ENCODE data around the gene NPVF. TPM values are rescaled to one million over a fixed set of nuclear protein-coding genes. Genes with fewer than 3 reads are reported as not detected.

NPVF gene
- total and polyA plus RNA-seq, 2 experiments from 2014 or later, result not detected

- Histone ChIP-seq H3K9ac (peak overlapping the region; percentile 38), H3F3A (ENCODE audit: insufficient read depth) (no peaks in the 10 kb centered on the region), H3K36me3 (ENCODE audit: low read depth) (no peaks in the 10 kb centered on the region), H3K9me3 (ENCODE audit: low read depth) (no peaks in the 10 kb centered on the region), H3K27ac (peak overlapping the region; percentile 15; the same call in 1 of the 2 replicates), H3K9me2 (ENCODE audit: insufficient read depth) (no peaks in the 10 kb centered on the region), H2AFZ (peak overlapping the region; percentile 92), H3K4me1 (ENCODE audit: insufficient read depth) (peaks cover 8% of the 10 kb centered on the region), H3K4me3 (peak overlapping the region; percentile 64), H3K79me2 (ENCODE audit: insufficient read depth) (no peaks in the 10 kb centered on the region), H4K20me1 (ENCODE audit: insufficient read depth) (no peaks in the 10 kb centered on the region), H3K27me3 (replicated peaks; ENCODE audit: insufficient read depth) (0 out of 2 replicates have a peak, but pooled peaks cover 10% of the 10 kb centered on the region), H3K4me2 (ENCODE audit: unreplicated experiment) (peak overlapping the region; percentile 86)
- DNase-seq, result no peak
- 9 to 14% methylated on average over 4 of the region's 4 CpGs for WGBS, 2 experiments (ENCODE audit: low coverage in 1 of 2, low lambda C conversion rate in 2 of 2, missing lambda C conversion rate in 2 of 2)
- in situ Hi-C loops (cut with MboI), result no loop called here
- TF ChIP-seq EZH2 (IDR thresholded peaks at IDR 0.05; ENCODE audit: insufficient read depth, poor library complexity, severe bottlenecking), result no peak
- no peak for TF ChIP-seq EZH2phosphoT487 (IDR thresholded peaks at IDR 0.05; ENCODE audit: insufficient read depth, low read depth)
Measured at GRCh38 chr7:25261545-25262140, 33.4 kb upstream of the NPVF start.

- DNase-seq, result peak; percentile 83
- peak overlapping the region; percentile 38 for H3K9ac ChIP-seq
- no peaks in the 10 kb centered on the region for H3K79me2 ChIP-seq (ENCODE audit: insufficient read depth)
- WGBS, 2 experiments (ENCODE audit: low coverage in 1 of 2, low lambda C conversion rate in 2 of 2, missing lambda C conversion rate in 2 of 2), result 6 to 7% methylated on average over 4 of the region's 5 CpGs
- no peaks in the 10 kb centered on the region for H3F3A ChIP-seq (ENCODE audit: insufficient read depth)
- 0 out of 2 replicates have a peak, but pooled peaks cover 10% of the 10 kb centered on the region for H3K27me3 ChIP-seq (replicated peaks; ENCODE audit: insufficient read depth)
- peak overlapping the region; percentile 15; the same call in 1 of the 2 replicates for H3K27ac ChIP-seq
- H3K4me2 ChIP-seq (ENCODE audit: unreplicated experiment), result peak overlapping the region; percentile 86
- H3K9me3 ChIP-seq (ENCODE audit: low read depth), result no peaks in the 10 kb centered on the region
- H3K36me3 ChIP-seq (ENCODE audit: low read depth), result no peaks in the 10 kb centered on the region
- H2AFZ ChIP-seq, result peak overlapping the region; percentile 92
- H3K9me2 ChIP-seq (ENCODE audit: insufficient read depth), result no peaks in the 10 kb centered on the region
- in situ Hi-C loops (cut with MboI), result no loop called here
- TF ChIP-seq EZH2phosphoT487 (IDR thresholded peaks at IDR 0.05; ENCODE audit: insufficient read depth, low read depth), result no peak
- TF ChIP-seq EZH2 (IDR thresholded peaks at IDR 0.05; ENCODE audit: insufficient read depth, poor library complexity, severe bottlenecking), result no peak
- H4K20me1 ChIP-seq (ENCODE audit: insufficient read depth), result no peaks in the 10 kb centered on the region
- peak overlapping the region; percentile 64 for H3K4me3 ChIP-seq
- H3K4me1 ChIP-seq (ENCODE audit: insufficient read depth), result peaks cover 8% of the 10 kb centered on the region
Measured at GRCh38 chr7:25260862-25261494, 32.7 kb upstream of the NPVF start.

- no peaks in the 10 kb centered on the region for H4K20me1 ChIP-seq (ENCODE audit: insufficient read depth)
- H3K79me2 ChIP-seq (ENCODE audit: insufficient read depth), result no peaks in the 10 kb centered on the region
- H3K4me3 ChIP-seq, result no peak overlapping the region
- H3K9ac ChIP-seq, result no peak overlapping the region
- H3K4me2 ChIP-seq (ENCODE audit: unreplicated experiment), result peak overlapping the region; percentile 60
- 0 out of 2 replicates have a peak, but pooled peaks cover 4% of the 10 kb centered on the region for H3K27me3 ChIP-seq (replicated peaks; ENCODE audit: insufficient read depth)
- peak overlapping the region; percentile 92 for H2AFZ ChIP-seq
- H3K9me3 ChIP-seq (ENCODE audit: low read depth), result no peaks in the 10 kb centered on the region
- in situ Hi-C loops (cut with MboI), result loop anchor here (5.0 to 10.0 kb wide), 3 partner anchors 125 to 595 kb away; no protein-coding TSS in a partner anchor
- WGBS, 2 experiments (ENCODE audit: low coverage in 1 of 2, low lambda C conversion rate in 2 of 2, missing lambda C conversion rate in 2 of 2), result 12 to 16% methylated on average over 13 of the region's 13 CpGs
- no peaks in the 10 kb centered on the region for H3K36me3 ChIP-seq (ENCODE audit: low read depth)
- TF ChIP-seq EZH2phosphoT487 (IDR thresholded peaks at IDR 0.05; ENCODE audit: insufficient read depth, low read depth) (no peak), EZH2 (IDR thresholded peaks at IDR 0.05; ENCODE audit: insufficient read depth, poor library complexity, severe bottlenecking) (no peak)
- H3K4me1 ChIP-seq (ENCODE audit: insufficient read depth), result peaks cover 8% of the 10 kb centered on the region
- no peaks in the 10 kb centered on the region for H3K9me2 ChIP-seq (ENCODE audit: insufficient read depth)
- H3K27ac ChIP-seq, result no peak overlapping the region
- peak; percentile 89 for DNase-seq
- H3F3A ChIP-seq (ENCODE audit: insufficient read depth), result no peaks in the 10 kb centered on the region
Measured at GRCh38 chr7:25259487-25260243, 31.4 kb upstream of the NPVF start.

- H3K36me3 ChIP-seq (ENCODE audit: low read depth), result no peaks in the 10 kb centered on the region
- no peak overlapping the region for H3K27ac ChIP-seq
- 14 to 15% methylated on average over 6 of the region's 6 CpGs for WGBS, 2 experiments (ENCODE audit: low coverage in 1 of 2, low lambda C conversion rate in 2 of 2, missing lambda C conversion rate in 2 of 2)
- H3F3A ChIP-seq (ENCODE audit: insufficient read depth), result no peaks in the 10 kb centered on the region
- H3K4me2 ChIP-seq (ENCODE audit: unreplicated experiment), result no peak overlapping the region
- H3K9ac ChIP-seq, result no peak overlapping the region
- H3K4me3 ChIP-seq, result no peak overlapping the region
- no peaks in the 10 kb centered on the region for H3K9me3 ChIP-seq (ENCODE audit: low read depth)
- H3K27me3 ChIP-seq (replicated peaks; ENCODE audit: insufficient read depth), result 0 out of 2 replicates have a peak, but pooled peaks cover 4% of the 10 kb centered on the region
- H2AFZ ChIP-seq, result no peak overlapping the region
- no peak for TF ChIP-seq EZH2phosphoT487 (IDR thresholded peaks at IDR 0.05; ENCODE audit: insufficient read depth, low read depth)
- peaks cover 3% of the 10 kb centered on the region for H3K4me1 ChIP-seq (ENCODE audit: insufficient read depth)
- DNase-seq, result no peak
- no peaks in the 10 kb centered on the region for H3K79me2 ChIP-seq (ENCODE audit: insufficient read depth)
- in situ Hi-C loops (cut with MboI), result loop anchor here (5.0 to 10.0 kb wide), 3 partner anchors 128 to 598 kb away; no protein-coding TSS in a partner anchor
- no peaks in the 10 kb centered on the region for H3K9me2 ChIP-seq (ENCODE audit: insufficient read depth)
- no peaks in the 10 kb centered on the region for H4K20me1 ChIP-seq (ENCODE audit: insufficient read depth)
Measured at GRCh38 chr7:25256333-25256819, 28.1 kb upstream of the NPVF start.
